Activated CD4-positive, alpha-beta T cell treated with anti-CD3 and anti-CD28 coated beads, Interleukin-2, amount 10 ng/mL, durations not matched to agents 24 days and 14 days (primary cell): ENCODE data around the gene SMG1. TPM values are rescaled to one million over a fixed set of nuclear protein-coding genes. Genes with fewer than 3 reads are reported as not detected.

Experiments used
- DNase-seq: peaks from one replicate; pipeline ENCODE4 v3.0.0; 2022
- H3K27ac Mint-ChIP-seq: one replicate; pipeline ENCODE4 v1.8.0; 2022; ENCODE audit warnings: mild to moderate bottlenecking, mixed read lengths
- H3K27me3 Mint-ChIP-seq: one replicate; pipeline ENCODE4 v1.8.0; 2022; ENCODE audit warnings: mixed read lengths
- H3K36me3 Mint-ChIP-seq: one replicate; pipeline ENCODE4 v1.8.0; 2022; ENCODE audit warnings: low read depth, mild to moderate bottlenecking, mixed read lengths
- H3K4me1 Mint-ChIP-seq: one replicate; pipeline ENCODE4 v1.8.0; 2021; ENCODE audit warnings: mixed read lengths
- H3K4me3 Mint-ChIP-seq: one replicate; pipeline ENCODE4 v1.8.0; 2022; ENCODE audit warnings: mild to moderate bottlenecking, moderate library complexity, mixed read lengths
- H3K9me3 Mint-ChIP-seq: one replicate; pipeline ENCODE4 v1.8.0; 2021; ENCODE audit warnings: mixed read lengths
- intact Hi-C: fragments of 100-400 bp; cut with micrococcal nuclease; formaldehyde crosslinking; loops from one replicate; pipeline ENCODE4 v1.15.1; 2023
- total RNA-seq: library from RNA; stranded (reverse); gene quantifications from 2 replicates; pipeline ENCODE4 v1.2.3, GENCODE V29; 2022

SMG1 gene
- total RNA-seq, 1 donor from 2014 or later, result 148 TPM

DNA sequence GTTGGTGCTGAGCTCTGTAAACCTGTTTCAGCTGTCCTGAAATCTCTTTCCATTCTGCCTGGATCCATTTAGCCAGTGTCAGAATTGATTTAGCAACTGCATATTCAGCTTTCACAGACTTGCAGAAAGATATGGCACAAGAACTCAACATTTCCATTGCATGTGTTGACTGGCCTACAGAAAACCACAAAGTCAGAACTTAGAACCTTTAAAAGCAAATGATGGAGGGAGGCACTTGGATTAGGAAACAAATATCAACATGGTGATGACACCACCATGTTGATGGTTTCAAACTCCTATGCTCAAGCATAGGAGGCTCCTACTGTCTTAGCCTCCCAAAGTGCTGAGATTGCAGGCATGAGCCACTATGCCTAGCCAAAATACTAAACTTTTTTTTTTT, 72.5 kb downstream of the SMG1 start:
- Mint-ChIP-seq H3K36me3 (peaks cover 66% of the 10 kb centered on the region), H3K9me3 (no peaks in the 10 kb centered on the region), H3K27ac (peak overlapping the region; percentile 41), H3K4me3 (no peak overlapping the region), H3K4me1 (peaks cover 12% of the 10 kb centered on the region), H3K27me3 (no peaks in the 10 kb centered on the region)
- DNase-seq, result no peak
- intact Hi-C loops, result loop anchor here (2.0 kb wide), 1 partner anchor 17 kb away; no protein-coding TSS in a partner anchor

DNA sequence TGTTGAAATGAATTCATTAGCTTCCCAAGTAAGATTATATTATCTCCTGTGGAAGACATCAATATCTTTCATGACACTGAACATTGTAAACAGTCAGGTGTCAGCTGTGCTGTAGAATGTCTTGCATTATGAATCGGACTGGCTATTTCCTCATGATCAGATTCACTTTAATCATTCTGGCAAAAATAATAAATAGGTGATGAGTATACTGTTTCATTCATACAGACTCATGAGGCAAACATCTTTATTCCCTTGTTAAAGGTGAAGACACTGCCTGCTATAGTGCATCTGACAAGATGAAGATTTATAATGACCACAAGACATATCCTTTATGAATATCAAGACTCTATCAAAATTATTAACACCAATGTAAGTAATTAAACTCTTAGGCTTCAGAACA, 73.6 kb downstream of the SMG1 start:
- H3K4me3 Mint-ChIP-seq, result no peak overlapping the region
- H3K4me1 Mint-ChIP-seq, result peaks cover 12% of the 10 kb centered on the region
- H3K9me3 Mint-ChIP-seq, result no peaks in the 10 kb centered on the region
- H3K27me3 Mint-ChIP-seq, result no peaks in the 10 kb centered on the region
- intact Hi-C loops, result loop anchor here (2.0 kb wide), 1 partner anchor 16 kb away; no protein-coding TSS in a partner anchor
- no peak for DNase-seq
- peaks cover 63% of the 10 kb centered on the region for H3K36me3 Mint-ChIP-seq
- H3K27ac Mint-ChIP-seq, result peak overlapping the region; percentile 28

GRCh38 chr16:18846416-18846815, 79.8 kb downstream of the SMG1 start:
- Mint-ChIP-seq H3K4me3 (no peak overlapping the region), H3K27ac (no peak overlapping the region), H3K9me3 (no peaks in the 10 kb centered on the region), H3K4me1 (peaks cover 2% of the 10 kb centered on the region), H3K36me3 (peaks cover 67% of the 10 kb centered on the region), H3K27me3 (no peaks in the 10 kb centered on the region)
- intact Hi-C loops, result no loop called here
- no peak for DNase-seq

DNA sequence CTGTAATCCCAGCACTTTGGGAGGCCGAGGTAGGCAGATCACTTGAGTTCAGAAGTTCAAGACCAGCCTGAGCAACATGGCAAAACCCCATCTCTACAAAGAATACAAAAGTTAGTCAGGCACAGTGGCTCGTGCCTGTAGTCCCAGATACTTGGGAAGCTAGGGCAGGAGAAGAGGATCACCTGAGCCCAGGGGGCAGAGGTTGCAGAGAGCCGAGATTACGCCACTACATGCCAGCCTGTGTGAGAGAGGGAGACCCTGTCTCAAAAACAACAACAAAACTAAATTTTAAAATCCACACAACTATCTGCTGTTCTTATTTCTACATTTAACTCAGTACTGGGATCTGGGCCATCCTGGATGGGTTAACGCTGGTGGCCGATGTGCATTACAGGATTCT, 83.6 kb downstream of the SMG1 start:
- DNase-seq, result no peak
- Mint-ChIP-seq H3K4me1 (peaks cover 11% of the 10 kb centered on the region), H3K36me3 (peaks cover 77% of the 10 kb centered on the region), H3K27me3 (no peaks in the 10 kb centered on the region), H3K9me3 (no peaks in the 10 kb centered on the region), H3K4me3 (no peak overlapping the region), H3K27ac (no peak overlapping the region)
- intact Hi-C loops, result no loop called here

GRCh38 chr16:18841833-18842525, 84.2 kb downstream of the SMG1 start:
- intact Hi-C loops, result no loop called here
- H3K4me1 Mint-ChIP-seq, result peaks cover 15% of the 10 kb centered on the region
- H3K9me3 Mint-ChIP-seq, result no peaks in the 10 kb centered on the region
- H3K4me3 Mint-ChIP-seq, result no peak overlapping the region
- H3K36me3 Mint-ChIP-seq, result peaks cover 77% of the 10 kb centered on the region
- no peak overlapping the region for H3K27ac Mint-ChIP-seq
- no peak for DNase-seq
- H3K27me3 Mint-ChIP-seq, result no peaks in the 10 kb centered on the region

DNA sequence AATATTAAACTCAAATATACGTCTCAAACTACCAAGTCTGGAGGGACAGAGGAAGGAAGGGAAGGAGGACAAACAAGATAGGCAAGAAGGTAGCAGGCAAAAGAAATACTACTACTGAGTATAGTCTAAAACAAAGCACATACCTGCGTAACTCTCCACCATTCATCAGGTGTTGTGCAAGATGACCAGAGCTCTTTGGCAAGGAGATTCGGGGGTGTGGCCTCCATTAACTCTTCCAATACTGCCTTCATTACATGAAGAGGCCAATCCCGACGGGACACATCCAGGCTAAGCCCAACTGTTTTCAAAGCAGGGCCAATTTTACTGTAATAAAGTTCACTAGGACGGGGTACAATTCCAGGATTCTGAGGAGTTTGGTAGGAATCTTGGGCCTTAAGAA, 86.7 kb downstream of the SMG1 start:
- H3K9me3 Mint-ChIP-seq, result no peaks in the 10 kb centered on the region
- no peak overlapping the region for H3K4me3 Mint-ChIP-seq
- DNase-seq, result no peak
- H3K36me3 Mint-ChIP-seq, result peaks cover 77% of the 10 kb centered on the region
- H3K27me3 Mint-ChIP-seq, result no peaks in the 10 kb centered on the region
- H3K27ac Mint-ChIP-seq, result no peak overlapping the region
- intact Hi-C loops, result loop anchor here (5.0 kb wide), 1 partner anchor 37 kb away; the partner anchor contains the start of gene ARL6IP1
- H3K4me1 Mint-ChIP-seq, result peaks cover 17% of the 10 kb centered on the region

DNA sequence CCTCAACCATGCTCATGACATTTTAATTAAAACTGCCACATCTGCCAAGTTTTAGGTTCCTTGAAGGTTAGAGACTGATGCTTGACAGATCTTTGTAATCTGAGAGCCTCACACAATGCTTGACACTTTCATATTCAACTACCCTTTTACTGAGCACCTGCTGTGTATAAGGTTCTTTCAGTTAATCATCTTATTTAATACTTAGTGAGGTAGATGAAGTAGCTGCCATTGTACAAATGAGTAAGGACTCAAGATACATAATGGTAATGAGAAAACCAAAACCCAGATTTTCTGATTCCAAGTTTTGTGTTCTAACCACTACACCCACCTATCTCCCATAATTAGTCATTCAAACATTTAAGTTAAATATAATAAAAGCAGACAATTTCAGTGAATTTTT, 89.5 kb downstream of the SMG1 start:
- intact Hi-C loops, result loop anchor here (2.0 to 5.0 kb wide), 2 partner anchors 16 to 34 kb away; partner anchors contain the start of gene ARL6IP1
- Mint-ChIP-seq H3K4me3 (no peak overlapping the region), H3K4me1 (peaks cover 17% of the 10 kb centered on the region)

DNA sequence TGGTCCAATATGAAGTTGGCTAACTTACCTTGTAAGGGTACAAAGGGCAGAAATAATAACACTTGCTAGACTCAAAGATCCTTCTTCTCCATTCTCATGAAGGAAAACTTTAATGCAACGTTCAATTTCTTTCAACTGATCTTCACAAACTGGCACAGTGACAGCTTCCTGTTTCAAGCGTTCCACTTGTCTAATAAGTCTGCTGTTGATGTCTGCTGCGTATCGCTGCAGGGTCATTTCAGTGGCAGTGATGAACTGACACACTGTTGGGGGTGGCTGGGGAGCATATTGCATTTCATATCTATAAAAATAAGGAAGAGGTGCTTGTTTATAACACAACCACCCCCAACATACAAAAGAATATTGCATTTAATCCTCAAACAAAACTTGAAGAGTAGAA, 91.3 kb downstream of the SMG1 start:
- peak overlapping the region; percentile 61 for H3K27ac Mint-ChIP-seq
- H3K36me3 Mint-ChIP-seq, result peaks cover 69% of the 10 kb centered on the region
- no peaks in the 10 kb centered on the region for H3K9me3 Mint-ChIP-seq
- intact Hi-C loops, result loop anchor here (5.0 kb wide), 1 partner anchor 33 kb away; the partner anchor contains the start of gene ARL6IP1
- no peak for DNase-seq
- no peak overlapping the region for H3K4me3 Mint-ChIP-seq
- peaks cover 17% of the 10 kb centered on the region for H3K4me1 Mint-ChIP-seq
- H3K27me3 Mint-ChIP-seq, result no peaks in the 10 kb centered on the region

More for the DNA sequence above, 89.5 kb downstream of the SMG1 start:
- H3K27ac Mint-ChIP-seq, result peak overlapping the region; percentile 72
- no peaks in the 10 kb centered on the region for H3K9me3 Mint-ChIP-seq
- peaks cover 74% of the 10 kb centered on the region for H3K36me3 Mint-ChIP-seq
- no peaks in the 10 kb centered on the region for H3K27me3 Mint-ChIP-seq
- no peak for DNase-seq

GRCh38 chr16:18833707-18834505, 92.3 kb downstream of the SMG1 start:
- Mint-ChIP-seq H3K36me3 (peaks cover 71% of the 10 kb centered on the region), H3K4me3 (no peak overlapping the region), H3K9me3 (no peaks in the 10 kb centered on the region), H3K27ac (no peak overlapping the region), H3K27me3 (no peaks in the 10 kb centered on the region), H3K4me1 (peaks cover 14% of the 10 kb centered on the region)
- no peak for DNase-seq
- intact Hi-C loops, result no loop called here

DNA sequence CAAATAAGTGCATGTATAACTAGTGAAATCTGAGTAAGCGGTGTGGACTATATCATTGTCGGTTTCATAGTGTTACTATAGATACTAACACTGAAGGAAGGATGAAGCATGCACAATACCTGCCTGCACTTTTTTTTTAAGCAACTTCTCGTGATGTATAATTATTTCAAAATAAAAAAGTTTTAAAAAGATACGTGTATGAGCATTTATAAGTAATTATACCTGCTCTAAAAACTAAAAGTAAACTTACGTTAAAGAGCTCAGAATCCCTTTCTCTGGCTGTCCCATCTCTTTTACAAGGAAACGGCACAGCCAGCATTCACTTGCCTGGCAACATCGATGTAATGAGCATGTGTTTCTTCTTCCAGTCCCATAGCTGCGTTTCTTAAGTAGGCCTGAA, 93.6 kb downstream of the SMG1 start:
- Mint-ChIP-seq H3K27ac (no peak overlapping the region), H3K27me3 (no peaks in the 10 kb centered on the region)
- intact Hi-C loops, result no loop called here

DNA sequence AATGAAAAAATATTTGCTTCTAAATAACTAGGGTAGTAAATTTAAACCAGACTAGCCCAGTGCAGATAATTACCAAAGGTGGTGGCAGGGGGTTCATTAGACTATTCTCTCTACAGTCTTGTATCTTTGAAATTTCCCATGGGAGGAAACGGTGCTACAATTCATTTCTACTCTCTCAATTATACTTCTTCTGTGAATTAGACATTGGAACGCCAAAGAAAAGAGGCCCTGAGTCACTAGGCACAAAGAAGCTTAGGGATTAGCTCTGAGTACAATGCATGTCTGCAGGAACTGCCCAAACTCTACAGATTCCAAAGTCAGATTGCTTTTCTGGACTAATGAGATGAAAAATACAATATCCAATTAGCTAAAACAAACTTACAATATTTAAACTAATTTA, 94.2 kb downstream of the SMG1 start:
- no peak overlapping the region for H3K27ac Mint-ChIP-seq
- intact Hi-C loops, result no loop called here
- H3K36me3 Mint-ChIP-seq, result peaks cover 69% of the 10 kb centered on the region
- DNase-seq, result no peak
- H3K4me3 Mint-ChIP-seq, result no peak overlapping the region
- no peaks in the 10 kb centered on the region for H3K27me3 Mint-ChIP-seq
- H3K4me1 Mint-ChIP-seq, result peaks cover 8% of the 10 kb centered on the region
- H3K9me3 Mint-ChIP-seq, result no peaks in the 10 kb centered on the region

More for the DNA sequence above, 93.6 kb downstream of the SMG1 start:
- H3K4me1 Mint-ChIP-seq, result peaks cover 12% of the 10 kb centered on the region
- H3K36me3 Mint-ChIP-seq, result peaks cover 71% of the 10 kb centered on the region
- no peaks in the 10 kb centered on the region for H3K9me3 Mint-ChIP-seq
- DNase-seq, result no peak
- H3K4me3 Mint-ChIP-seq, result no peak overlapping the region

DNA sequence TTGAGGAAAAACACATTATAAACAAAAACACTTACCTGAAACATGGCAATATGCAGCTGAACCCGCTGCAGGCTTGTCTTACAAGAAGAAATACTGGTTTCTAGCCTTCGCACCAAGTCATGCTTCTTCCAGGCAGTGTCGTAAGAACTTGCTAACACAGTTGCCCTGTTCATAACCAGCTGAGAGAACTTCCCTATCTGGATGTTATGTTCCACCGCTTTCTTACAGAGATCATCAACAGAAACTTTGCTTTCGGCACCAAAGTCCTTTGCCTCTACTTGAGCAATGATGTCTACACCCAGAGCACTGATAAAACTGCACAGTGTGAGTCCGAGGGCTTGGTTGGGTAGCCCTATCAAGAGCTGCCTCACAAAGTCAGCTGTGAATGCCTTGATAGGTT, 97.0 kb downstream of the SMG1 start:
- H3K4me1 Mint-ChIP-seq, result peaks cover 4% of the 10 kb centered on the region
- peak overlapping the region; percentile 47 for H3K27ac Mint-ChIP-seq
- intact Hi-C loops, result no loop called here
- no peak for DNase-seq
- H3K27me3 Mint-ChIP-seq, result no peaks in the 10 kb centered on the region
- peaks cover 48% of the 10 kb centered on the region for H3K36me3 Mint-ChIP-seq
- no peak overlapping the region for H3K4me3 Mint-ChIP-seq
- H3K9me3 Mint-ChIP-seq, result no peaks in the 10 kb centered on the region

DNA sequence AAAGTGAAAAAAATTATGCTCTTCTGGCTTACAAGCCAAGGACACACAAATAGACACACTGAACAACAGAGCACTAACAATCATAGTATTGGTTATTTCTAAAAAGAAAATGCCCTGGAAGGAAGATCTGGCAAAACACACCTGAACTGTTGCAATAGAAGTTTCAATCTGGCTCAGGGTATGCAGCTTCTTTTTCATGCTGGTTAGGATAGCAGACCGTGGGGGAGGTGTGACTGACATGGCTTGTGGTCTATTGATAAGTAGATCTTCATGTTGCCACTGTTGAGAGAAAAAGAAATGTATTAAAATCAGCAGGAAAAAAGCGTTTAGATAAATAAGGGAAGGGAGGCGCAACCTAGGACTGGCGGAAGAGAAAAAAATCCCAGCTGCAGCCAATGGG, 98.3 kb downstream of the SMG1 start:
- H3K4me1 Mint-ChIP-seq, result peaks cover 4% of the 10 kb centered on the region
- peaks cover 40% of the 10 kb centered on the region for H3K36me3 Mint-ChIP-seq
- no peak overlapping the region for H3K27ac Mint-ChIP-seq
- H3K4me3 Mint-ChIP-seq, result no peak overlapping the region
- DNase-seq, result no peak
- intact Hi-C loops, result no loop called here
- no peaks in the 10 kb centered on the region for H3K9me3 Mint-ChIP-seq
- H3K27me3 Mint-ChIP-seq, result no peaks in the 10 kb centered on the region

DNA sequence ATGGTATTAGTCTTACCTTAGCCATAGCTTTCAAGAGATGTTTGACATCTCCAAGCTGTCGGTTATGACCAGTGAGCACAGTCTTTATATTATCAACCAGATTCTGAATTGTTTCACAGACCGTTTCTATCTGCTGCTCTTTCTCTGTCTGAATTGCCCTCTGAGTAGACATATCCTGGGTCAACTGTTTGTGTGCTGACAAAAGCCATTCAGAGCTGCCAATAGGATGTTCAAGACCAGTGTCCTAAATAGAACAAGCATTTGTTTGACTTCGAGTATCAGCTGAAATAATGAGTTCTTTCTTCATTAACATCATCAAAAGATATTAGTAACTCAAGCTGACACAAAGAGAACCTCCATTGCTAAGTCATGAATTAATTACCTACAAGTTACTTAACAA, 109.9 kb downstream of the SMG1 start:
- Mint-ChIP-seq H3K36me3 (peaks cover 57% of the 10 kb centered on the region), H3K27ac (no peak overlapping the region), H3K9me3 (no peaks in the 10 kb centered on the region), H3K4me1 (peaks cover 12% of the 10 kb centered on the region), H3K4me3 (no peak overlapping the region), H3K27me3 (no peaks in the 10 kb centered on the region)
- DNase-seq, result no peak
- intact Hi-C loops, result no loop called here
